ENCODE results near the gene LARGE1.

DNA sequence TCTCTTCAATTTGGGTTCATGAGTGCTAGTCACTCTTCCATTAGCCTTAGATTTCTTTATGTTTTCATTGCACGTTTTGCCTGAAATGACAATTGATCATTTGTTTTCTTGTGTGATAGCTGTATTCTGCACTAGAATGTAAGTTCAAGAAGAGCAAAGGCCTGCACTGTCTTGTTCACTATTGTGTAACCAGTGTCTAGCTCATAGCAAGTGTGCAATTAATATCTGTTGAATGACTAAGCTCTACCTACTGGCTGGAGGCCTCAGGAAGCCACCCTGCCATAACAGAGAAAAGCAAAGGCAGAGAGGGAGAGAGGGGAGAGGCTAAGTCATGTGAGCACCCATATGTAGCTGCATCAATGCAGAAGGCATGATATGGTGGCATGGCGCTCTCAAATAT, 569.3 kb downstream of the LARGE1 start:
- TF ChIP-seq, protein P1, sequence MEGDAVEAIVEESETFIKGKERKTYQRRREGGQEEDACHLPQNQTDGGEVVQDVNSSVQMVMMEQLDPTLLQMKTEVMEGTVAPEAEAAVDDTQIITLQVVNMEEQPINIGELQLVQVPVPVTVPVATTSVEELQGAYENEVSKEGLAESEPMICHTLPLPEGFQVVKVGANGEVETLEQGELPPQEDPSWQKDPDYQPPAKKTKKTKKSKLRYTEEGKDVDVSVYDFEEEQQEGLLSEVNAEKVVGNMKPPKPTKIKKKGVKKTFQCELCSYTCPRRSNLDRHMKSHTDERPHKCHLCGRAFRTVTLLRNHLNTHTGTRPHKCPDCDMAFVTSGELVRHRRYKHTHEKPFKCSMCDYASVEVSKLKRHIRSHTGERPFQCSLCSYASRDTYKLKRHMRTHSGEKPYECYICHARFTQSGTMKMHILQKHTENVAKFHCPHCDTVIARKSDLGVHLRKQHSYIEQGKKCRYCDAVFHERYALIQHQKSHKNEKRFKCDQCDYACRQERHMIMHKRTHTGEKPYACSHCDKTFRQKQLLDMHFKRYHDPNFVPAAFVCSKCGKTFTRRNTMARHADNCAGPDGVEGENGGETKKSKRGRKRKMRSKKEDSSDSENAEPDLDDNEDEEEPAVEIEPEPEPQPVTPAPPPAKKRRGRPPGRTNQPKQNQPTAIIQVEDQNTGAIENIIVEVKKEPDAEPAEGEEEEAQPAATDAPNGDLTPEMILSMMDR (IDR thresholded peaks at IDR 0.05; ENCODE audit: low read depth, low read length): no peak
- TF ChIP-seq, protein P2, sequence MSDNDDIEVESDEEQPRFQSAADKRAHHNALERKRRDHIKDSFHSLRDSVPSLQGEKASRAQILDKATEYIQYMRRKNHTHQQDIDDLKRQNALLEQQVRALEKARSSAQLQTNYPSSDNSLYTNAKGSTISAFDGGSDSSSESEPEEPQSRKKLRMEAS (IDR thresholded peaks at IDR 0.05; ENCODE audit: low read depth, low read length): no peak
- TF ChIP-seq POLR2A (IDR thresholded peaks at IDR 0.05; ENCODE audit: extremely low read depth, insufficient read length) (no peak), MYC (IDR thresholded peaks at IDR 0.05; ENCODE audit: low read depth, low read length) (no peak)

Data from NB4 (cell line).